Lower lobe of right lung (tissue), 2 donors: ENCODE measurements around the gene FGGY. TPM values are rescaled to one million over a fixed set of nuclear protein-coding genes. Genes with fewer than 3 reads are reported as not detected.

Experiments used
- ATAC-seq, 2 donors: fragments of 200-7000 bp; cut with Tn5 transposase; one replicate each; pipeline ENCODE4 v1.9.1; 2020 to 2022; ENCODE audit warnings: mild to moderate bottlenecking in 2 of 2, moderate library complexity in 2 of 2
- DNase-seq: peaks from one replicate; pipeline ENCODE4 v3.0.0-alpha.2; 2020
- H3K27ac ChIP-seq: fragments of 200-600 bp; one replicate; pipeline ENCODE4 v1.8.0; 2022
- H3K27me3 ChIP-seq: fragments of 200-600 bp; one replicate; pipeline ENCODE4 v1.8.0; 2022; ENCODE audit warnings: low read depth
- H3K36me3 ChIP-seq: fragments of 200-600 bp; one replicate; pipeline ENCODE4 v1.8.0; 2022; ENCODE audit warnings: mild to moderate bottlenecking
- H3K4me1 ChIP-seq: fragments of 200-600 bp; one replicate; pipeline ENCODE4 v1.8.0; 2022
- H3K4me3 ChIP-seq: fragments of 200-600 bp; one replicate; pipeline ENCODE4 v1.8.0; 2022; ENCODE audit warnings: mild to moderate bottlenecking
- H3K9me3 ChIP-seq: fragments of 200-600 bp; one replicate; pipeline ENCODE4 v1.8.0; 2022
- CTCF ChIP-seq: fragments of 200-600 bp; IDR thresholded peaks from one replicate; pipeline ENCODE4 v1.8.0; 2022; ENCODE audit warnings: antibody characterized with exemption, mild to moderate bottlenecking
- intact Hi-C: fragments of 100-400 bp; cut with DNase I; formaldehyde crosslinking; loops from one replicate; pipeline ENCODE4 v1.11.0; 2022
- total RNA-seq: library from RNA; stranded (reverse); fragmentation: NEBNext Ultra II Directional; extraction: Animal tissue kit (Norgen Biotek cat#: 25700); gene quantifications from one replicate; pipeline ENCODE4 v1.2.1, GENCODE V29; 2021
- donor health status: DM: no; HTN: yes; CAD: no; lungs with severe emphysema.

FGGY gene
- total RNA-seq, 1 donor from 2014 or later = 31.4 TPM

GRCh38 chr1:59769736-59770095 lies 472.8 kb downstream of the FGGY start:
- H3K27ac ChIP-seq = no peak overlapping the region
- H3K9me3 ChIP-seq = no peaks in the 10 kb centered on the region
- H3K4me1 ChIP-seq = no peaks in the 10 kb centered on the region
- no peak for DNase-seq
- intact Hi-C loops = no loop called here
- ATAC-seq = no peak
- no peak overlapping the region for H3K4me3 ChIP-seq
- no peak for TF ChIP-seq CTCF
- no peaks in the 10 kb centered on the region for H3K36me3 ChIP-seq
- H3K27me3 ChIP-seq = no peaks in the 10 kb centered on the region

GRCh38 chr1:59771361-59771760 lies 474.5 kb downstream of the FGGY start:
- DNase-seq (no peak), ATAC-seq (no peak)
- H3K4me3 ChIP-seq = no peak overlapping the region
- H3K27ac ChIP-seq = no peak overlapping the region
- no peaks in the 10 kb centered on the region for H3K4me1 ChIP-seq
- H3K9me3 ChIP-seq = no peaks in the 10 kb centered on the region
- H3K27me3 ChIP-seq = no peaks in the 10 kb centered on the region
- TF ChIP-seq CTCF = no peak
- H3K36me3 ChIP-seq = no peaks in the 10 kb centered on the region
- intact Hi-C loops = no loop called here

DNA sequence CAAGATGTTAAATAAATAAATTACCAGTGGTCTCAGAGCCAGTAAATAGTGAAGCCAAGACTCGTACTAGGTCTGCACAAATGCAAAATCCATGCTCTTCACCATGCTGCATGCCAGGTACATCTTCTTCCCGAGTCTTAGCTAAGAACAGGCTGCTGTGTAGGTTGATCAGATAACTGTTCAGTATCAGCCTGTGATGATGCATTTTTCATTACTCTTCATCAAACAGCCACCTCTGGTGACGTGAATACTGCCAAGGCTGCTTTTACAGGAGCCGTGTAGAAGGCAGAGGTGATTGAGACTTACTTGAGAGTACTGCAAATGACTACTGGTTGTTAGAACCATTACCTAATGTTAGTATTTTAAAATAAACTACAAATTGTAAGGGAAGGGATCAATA lies 478.6 kb downstream of the FGGY start:
- Histone ChIP-seq H3K36me3 (no peaks in the 10 kb centered on the region), H3K9me3 (no peaks in the 10 kb centered on the region), H3K4me1 (no peaks in the 10 kb centered on the region), H3K4me3 (no peak overlapping the region), H3K27me3 (no peaks in the 10 kb centered on the region), H3K27ac (no peak overlapping the region)
- no peak for DNase-seq
- TF ChIP-seq CTCF = no peak
- intact Hi-C loops = no loop called here
- no peak for ATAC-seq

DNA sequence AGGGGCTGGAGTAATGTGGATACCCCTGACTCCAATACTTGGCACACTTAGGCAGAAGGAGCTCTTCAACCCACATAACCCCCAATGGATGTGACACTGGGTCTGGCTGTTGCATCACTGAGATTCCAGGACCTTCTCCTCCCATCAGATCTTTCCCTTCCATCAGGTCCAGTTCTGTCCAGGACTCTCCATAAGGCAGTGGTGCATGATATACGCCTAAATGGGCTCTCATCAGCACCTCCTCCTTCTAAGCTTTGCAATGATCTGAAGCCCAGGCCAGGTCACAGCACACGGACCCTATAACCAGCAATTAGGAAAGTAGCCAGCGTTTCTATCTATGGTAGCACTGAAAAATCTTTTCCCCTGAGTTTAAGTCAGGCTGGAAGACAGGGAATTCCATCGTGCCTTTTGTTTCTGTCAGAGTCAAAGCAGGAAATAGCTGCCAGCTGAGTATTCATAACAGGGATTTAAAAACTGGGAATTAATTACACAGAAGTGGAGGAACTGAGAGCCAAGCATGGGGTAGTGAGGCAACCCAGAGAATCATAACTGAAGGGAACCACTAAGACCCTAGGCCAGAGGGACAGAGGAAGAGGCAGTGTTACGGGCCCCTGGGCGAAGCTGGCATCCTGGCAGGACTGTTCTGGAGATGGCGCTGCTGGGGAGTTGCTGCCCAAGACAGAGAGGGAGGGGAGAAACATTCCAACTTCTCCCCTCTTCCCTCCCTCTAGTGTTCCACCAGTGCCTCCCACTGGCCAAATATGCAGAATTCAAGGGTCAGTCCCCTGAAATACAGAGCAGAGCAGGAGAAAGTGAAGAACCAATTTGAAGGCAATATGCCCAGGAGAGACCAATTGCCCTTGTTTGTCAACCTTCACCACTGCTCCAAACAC lies 480.3 kb downstream of the FGGY start:
- no peak for ATAC-seq
- H3K27me3 ChIP-seq = no peaks in the 10 kb centered on the region
- no peaks in the 10 kb centered on the region for H3K4me1 ChIP-seq
- no peak overlapping the region for H3K4me3 ChIP-seq
- no peak overlapping the region for H3K27ac ChIP-seq
- H3K9me3 ChIP-seq = no peaks in the 10 kb centered on the region
- no peak for DNase-seq
- no peaks in the 10 kb centered on the region for H3K36me3 ChIP-seq
- no peak for TF ChIP-seq CTCF
- intact Hi-C loops = no loop called here

GRCh38 chr1:59779949-59780348 lies 483.1 kb downstream of the FGGY start:
- Histone ChIP-seq H3K4me1 (no peaks in the 10 kb centered on the region), H3K27ac (no peak overlapping the region), H3K27me3 (no peaks in the 10 kb centered on the region), H3K36me3 (no peaks in the 10 kb centered on the region), H3K4me3 (no peak overlapping the region), H3K9me3 (no peaks in the 10 kb centered on the region)
- TF ChIP-seq CTCF = peak; percentile 20
- intact Hi-C loops = no loop called here
- peak; percentile 39 to 58 for ATAC-seq
- no peak for DNase-seq
